ENCODE data around the gene ZCCHC7.

The ZCCHC7 gene

GRCh38 chr9:37212435-37212834, 92.1 kb downstream of the ZCCHC7 start:
- no peak for DNase-seq

- no peak for DNase-seq
These were observed 95.0 kb downstream of the ZCCHC7 start for GRCh38 chr9:37215381-37215780.

GRCh38 chr9:37215830-37216229, 95.5 kb downstream of the ZCCHC7 start:
- DNase-seq: no peak

DNA sequence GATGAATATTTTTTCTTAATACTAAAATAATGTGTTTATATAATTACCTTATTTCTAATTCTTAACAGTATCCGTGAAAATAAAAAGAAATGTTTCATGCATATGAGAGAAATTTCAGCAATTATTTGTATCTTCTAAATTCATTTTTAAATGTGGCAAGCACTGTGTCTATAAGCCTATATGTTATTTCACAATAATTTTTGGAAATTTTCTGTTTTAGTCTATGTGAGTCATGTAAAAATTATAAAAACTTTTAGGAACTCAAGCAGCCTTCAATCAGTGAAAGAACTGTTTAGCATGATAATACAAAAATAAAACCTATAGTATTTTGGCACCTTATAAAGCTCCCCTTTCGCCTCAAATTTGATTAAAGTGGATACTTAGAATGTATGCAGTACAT, 96.8 kb downstream of the ZCCHC7 start:
- no peak for DNase-seq

- no peak for DNase-seq
These were observed 98.5 kb downstream of the ZCCHC7 start for GRCh38 chr9:37218800-37219425.

DNA sequence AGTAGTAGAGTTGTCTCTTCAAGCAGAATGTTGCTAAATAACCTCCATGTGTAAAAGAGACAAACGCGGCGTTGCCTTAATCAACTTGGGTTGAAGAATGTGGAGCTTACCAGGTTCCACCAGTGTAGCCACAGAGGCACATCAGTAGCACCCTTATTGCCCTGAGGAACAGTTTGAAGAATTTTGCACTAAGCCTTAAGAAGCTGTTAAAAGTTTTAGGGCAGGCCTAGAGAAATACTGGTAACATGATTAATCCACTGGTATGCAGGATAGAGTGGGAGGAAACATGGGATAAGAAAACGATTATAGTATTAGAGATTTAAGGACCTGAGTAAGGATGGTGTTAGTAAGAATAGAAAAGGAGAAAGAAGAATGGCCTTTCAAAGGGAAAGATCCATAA, 100.6 kb downstream of the ZCCHC7 start:
- no peak for DNase-seq

- no peak for DNase-seq
These were observed 101.2 kb downstream of the ZCCHC7 start for GRCh38 chr9:37221489-37222106.

DNA sequence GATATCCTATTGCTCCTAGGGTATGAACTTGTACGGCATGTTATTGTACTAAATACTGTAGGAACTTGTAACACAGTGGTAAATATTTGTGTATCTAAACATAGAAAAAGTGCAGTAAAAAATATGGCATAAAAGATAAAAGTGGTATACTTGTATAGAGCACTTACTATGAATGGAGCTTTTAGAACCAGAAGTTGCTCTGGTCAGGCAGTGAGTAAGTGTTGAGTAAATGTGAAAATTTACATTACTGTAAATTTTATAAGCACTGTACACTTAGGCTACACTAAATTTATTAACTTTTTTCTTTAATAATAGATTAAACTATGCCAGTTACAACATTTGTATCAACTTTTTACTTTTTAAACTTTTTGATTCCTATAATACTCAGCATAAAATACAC, 109.1 kb downstream of the ZCCHC7 start:
- DNase-seq: no peak

- DNase-seq: no peak
These were observed 109.6 kb downstream of the ZCCHC7 start for GRCh38 chr9:37229882-37230482.

DNA sequence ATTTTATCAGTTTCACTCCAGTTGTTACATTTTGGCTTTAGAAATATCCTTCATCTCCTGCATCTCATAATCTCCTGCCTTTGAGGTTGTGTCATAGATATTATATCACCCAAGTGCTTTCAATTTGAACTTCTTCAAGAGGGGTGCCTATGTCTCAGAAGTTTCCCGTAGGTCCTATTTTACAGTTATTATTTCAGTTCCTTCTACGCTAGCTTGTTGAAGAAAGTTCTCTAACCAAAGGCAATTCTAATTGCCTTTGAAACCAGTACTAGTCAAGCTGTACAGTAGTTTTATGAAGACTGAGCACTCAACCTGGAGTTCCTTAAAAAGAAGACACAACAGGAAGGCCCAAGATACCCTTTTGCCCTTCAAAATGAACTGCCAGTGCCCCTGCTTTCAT, 116.4 kb downstream of the ZCCHC7 start:
- no peak for DNase-seq

- no peak for DNase-seq
These were observed 117.7 kb downstream of the ZCCHC7 start for GRCh38 chr9:37238122-37238521.

- no peak for DNase-seq
These were observed 119.0 kb downstream of the ZCCHC7 start for GRCh38 chr9:37239224-37239859.

DNA sequence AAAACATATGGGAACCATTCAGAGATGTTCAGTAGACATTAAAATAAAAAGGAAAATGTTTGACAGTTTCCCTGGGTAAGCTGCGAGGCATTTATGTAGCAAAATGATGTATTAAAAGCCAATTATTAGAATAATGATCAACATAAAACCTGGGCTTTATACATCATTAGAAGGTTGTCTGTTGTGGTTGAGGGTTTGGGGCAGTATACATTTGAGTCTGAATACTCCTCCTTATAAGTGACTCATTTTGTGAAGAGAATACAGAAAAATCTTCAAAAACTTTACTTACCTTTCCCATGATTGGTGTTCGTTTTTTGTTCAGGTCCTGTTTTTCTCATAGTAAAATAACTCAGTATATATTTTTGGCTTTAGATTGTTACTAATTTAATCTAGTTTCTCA, 119.5 kb downstream of the ZCCHC7 start:
- DNase-seq: no peak

DNA sequence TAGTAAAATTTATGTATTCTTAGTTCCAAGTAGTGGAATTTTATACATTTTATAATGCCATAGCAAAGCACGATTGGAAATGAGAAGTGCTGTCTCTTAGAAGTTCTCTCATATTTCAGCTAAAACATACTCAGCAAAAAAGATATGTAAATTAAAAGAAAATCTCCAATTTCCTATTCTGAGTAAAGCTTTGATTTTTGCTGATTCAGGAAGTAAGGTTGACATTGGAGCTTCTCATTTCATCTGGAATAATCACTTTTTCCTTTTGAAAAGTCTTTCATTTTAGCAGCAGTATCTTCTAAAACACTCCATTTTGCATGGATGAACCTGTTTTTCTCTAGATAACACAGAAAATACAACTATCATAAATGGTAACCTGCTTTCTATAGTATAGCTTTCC, 121.0 kb downstream of the ZCCHC7 start:
- DNase-seq: no peak

- DNase-seq: no peak
These were observed 121.7 kb downstream of the ZCCHC7 start for GRCh38 chr9:37242089-37242488.

DNA sequence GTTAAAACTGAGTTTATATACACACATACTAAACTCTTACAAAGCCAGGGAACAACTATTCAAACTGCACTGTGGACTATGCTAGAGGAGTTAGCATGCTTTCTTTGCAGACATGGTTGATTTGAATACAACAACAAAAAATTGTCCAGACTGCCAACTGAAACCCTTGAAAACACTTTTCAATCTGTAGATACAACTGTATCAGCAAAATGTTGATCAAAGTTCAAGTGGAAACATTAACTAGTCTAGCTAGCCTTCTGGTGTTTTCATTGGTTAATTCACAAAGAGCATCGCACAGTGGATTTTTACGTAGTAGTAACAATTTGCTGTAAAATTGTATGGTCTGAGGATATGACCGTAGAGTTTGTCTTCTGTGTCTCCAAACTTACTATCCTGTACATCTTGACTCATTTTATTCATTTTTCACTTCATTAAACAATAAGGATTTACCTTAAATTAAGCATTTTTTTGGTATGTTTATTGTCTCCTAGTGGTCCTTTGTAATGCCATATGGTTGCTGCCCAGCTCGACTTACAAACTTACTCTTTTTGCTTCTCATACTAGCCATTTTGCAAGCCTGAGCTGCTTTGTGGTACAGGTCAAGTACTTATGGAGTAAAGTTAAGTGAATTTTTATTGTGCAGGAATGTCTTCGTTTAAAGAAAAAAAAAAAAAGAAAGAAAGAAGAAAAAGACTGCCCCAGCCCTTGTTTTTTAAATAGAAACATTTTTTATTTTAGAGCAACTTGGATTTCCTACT, 123.4 kb downstream of the ZCCHC7 start:
- no peak for DNase-seq

DNA sequence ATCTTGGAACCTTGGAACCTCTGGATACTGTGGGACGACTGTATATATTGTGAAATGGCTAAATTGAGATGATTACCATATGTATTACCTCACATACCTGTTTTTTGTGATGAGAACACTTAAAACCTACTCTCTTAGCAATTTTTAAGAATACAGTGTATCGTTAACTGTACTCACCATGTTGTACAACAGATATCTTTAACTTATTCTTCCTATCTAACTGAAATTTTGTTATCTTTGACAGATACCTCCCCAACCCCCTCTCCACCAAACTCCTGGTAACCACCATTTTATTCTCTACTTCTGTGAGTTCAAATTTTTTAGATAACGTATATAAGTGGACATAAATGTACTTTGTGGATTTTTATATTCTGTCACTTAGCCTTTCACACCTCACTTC, 126.5 kb downstream of the ZCCHC7 start:
- DNase-seq: no peak

DNA sequence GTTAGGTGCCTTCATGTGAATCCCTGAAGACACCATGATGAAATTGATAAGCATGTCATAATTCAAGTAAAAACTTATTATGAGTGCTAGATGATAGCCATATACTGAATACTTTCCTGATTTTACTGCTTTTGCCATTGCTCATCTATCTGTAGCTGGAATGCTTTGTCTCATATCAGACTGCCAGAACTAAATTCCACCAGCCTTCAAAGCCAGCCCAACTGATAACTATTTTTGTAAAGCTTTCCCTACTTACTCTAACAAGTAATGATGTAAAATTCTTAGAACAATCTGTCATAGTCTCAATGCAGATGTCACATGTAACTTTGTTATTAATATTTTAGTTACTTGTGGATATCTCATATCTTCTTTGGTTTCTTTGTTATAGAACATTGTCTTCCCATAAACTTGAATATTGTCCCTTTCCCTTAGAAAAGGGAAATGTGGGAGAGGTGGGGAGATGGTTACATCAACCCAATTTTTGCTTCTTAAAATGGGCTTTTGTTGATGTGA, 128.3 kb downstream of the ZCCHC7 start:
- no peak for DNase-seq

DNA sequence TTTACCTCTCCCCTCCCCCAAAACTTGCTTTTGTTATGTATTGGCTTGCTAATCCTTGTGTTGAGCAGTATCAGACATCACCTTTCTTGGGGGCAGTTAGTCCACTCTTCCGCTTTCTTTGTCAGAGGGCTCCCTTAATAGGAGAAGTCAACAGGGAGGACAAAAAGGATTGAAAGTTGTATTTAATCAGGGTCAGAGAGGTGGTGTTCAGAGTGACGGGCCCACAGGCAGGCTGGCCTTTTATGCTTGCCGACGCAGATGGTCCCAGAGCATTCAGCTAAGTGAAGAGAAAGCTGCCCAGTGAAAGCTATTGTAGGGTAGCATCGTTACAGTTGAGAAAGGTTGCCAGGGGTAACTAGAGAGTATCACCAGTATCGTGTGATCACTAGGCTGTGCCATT, 131.1 kb downstream of the ZCCHC7 start:
- DNase-seq: no peak

GRCh38 chr9:37253377-37253937, 133.1 kb downstream of the ZCCHC7 start:
- DNase-seq: no peak

GRCh38 chr9:37255187-37255586, 134.8 kb downstream of the ZCCHC7 start:
- DNase-seq: no peak

- no peak for DNase-seq
These were observed 135.8 kb downstream of the ZCCHC7 start for GRCh38 chr9:37255944-37256862.

Data from NCI-H1436 treated with DMSO at 0.1 percent for 48 hours (cell line).